ENCODE data around the gene ITPRID2.

DNA sequence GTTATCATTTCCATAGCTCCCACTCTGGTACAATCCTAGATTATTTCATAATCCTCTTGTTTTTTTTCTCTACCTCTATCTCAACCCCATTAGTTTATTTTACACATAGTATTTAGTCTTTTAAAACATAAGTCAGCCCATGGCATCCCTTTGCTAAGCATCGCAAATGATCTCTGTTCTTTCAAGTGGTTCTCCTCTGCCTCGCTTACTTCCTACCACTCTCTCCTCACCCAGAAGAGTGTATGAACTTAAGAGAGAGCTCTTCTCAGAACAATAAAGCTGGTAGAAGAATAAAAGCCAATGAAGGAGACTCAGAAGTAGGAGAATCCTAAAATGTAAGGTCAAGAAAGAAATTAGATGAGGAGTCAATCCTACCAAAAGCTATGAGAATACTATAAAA is 12.2 kb upstream of the ITPRID2 start:
- TF ChIP-seq, protein P1, sequence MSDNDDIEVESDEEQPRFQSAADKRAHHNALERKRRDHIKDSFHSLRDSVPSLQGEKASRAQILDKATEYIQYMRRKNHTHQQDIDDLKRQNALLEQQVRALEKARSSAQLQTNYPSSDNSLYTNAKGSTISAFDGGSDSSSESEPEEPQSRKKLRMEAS (IDR thresholded peaks at IDR 0.05), result no peak
- TF ChIP-seq, protein P2, sequence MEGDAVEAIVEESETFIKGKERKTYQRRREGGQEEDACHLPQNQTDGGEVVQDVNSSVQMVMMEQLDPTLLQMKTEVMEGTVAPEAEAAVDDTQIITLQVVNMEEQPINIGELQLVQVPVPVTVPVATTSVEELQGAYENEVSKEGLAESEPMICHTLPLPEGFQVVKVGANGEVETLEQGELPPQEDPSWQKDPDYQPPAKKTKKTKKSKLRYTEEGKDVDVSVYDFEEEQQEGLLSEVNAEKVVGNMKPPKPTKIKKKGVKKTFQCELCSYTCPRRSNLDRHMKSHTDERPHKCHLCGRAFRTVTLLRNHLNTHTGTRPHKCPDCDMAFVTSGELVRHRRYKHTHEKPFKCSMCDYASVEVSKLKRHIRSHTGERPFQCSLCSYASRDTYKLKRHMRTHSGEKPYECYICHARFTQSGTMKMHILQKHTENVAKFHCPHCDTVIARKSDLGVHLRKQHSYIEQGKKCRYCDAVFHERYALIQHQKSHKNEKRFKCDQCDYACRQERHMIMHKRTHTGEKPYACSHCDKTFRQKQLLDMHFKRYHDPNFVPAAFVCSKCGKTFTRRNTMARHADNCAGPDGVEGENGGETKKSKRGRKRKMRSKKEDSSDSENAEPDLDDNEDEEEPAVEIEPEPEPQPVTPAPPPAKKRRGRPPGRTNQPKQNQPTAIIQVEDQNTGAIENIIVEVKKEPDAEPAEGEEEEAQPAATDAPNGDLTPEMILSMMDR (IDR thresholded peaks at IDR 0.05 in 2 of 3, conservative IDR thresholded peaks at IDR 0.05 in 1 of 3; ENCODE audit: borderline replicate concordance in 1 of 3, insufficient read depth in 1 of 3, low read depth in 2 of 3, low read length in 2 of 3), result no peak
- TF ChIP-seq JUND (IDR thresholded peaks at IDR 0.05) (no peak), POLR2A (IDR thresholded peaks at IDR 0.05; ENCODE audit: borderline replicate concordance, extremely low read depth, insufficient read depth, insufficient read length) (no peak), RAD21 (IDR thresholded peaks at IDR 0.05; ENCODE audit: low read depth) (no peak)
